Tongue (tissue), 2 donors: ENCODE results near the gene ROBO4. TPM values are rescaled to one million over a fixed set of nuclear protein-coding genes. Genes with fewer than 3 reads are reported as not detected.
A peak's percentile ranks its signal among the peaks of the same experiment; 100 is the strongest.

Experiments
- DNase-seq: peaks from one replicate; pipeline ENCODE4 v3.0.0-alpha.2; 2015
- total RNA-seq: library from RNA; depleted of rRNA; stranded (reverse); fragments of >200 nt; gene quantifications from one replicate; pipeline ENCODE4 v1.2.3, GENCODE V29; 2014

Gene ROBO4
- total RNA-seq, 1 donor from 2014 or later: 23.3 TPM

GRCh38 chr11:124840666-124841065 lies 57.0 kb downstream of the ROBO4 start:
- no peak for DNase-seq

GRCh38 chr11:124839972-124840621 lies 57.6 kb downstream of the ROBO4 start:
- DNase-seq: no peak

- DNase-seq: peak; percentile 48
Measured at GRCh38 chr11:124839128-124839971, 58.3 kb downstream of the ROBO4 start.

GRCh38 chr11:124838805-124839127 lies 58.9 kb downstream of the ROBO4 start:
- no peak for DNase-seq

GRCh38 chr11:124837491-124837856 lies 60.2 kb downstream of the ROBO4 start:
- peak; percentile 75 for DNase-seq

- no peak for DNase-seq
Measured at GRCh38 chr11:124835918-124836317, 61.7 kb downstream of the ROBO4 start.

GRCh38 chr11:124834526-124835180 lies 63.0 kb downstream of the ROBO4 start:
- no peak for DNase-seq

Other genes with a start within 250 kb of the ROBO4 start
- 7.2 TPM for gene SIAE, start 224.1 kb downstream of the ROBO4 start, total RNA-seq
- gene SPA17, start 224.0 kb downstream of the ROBO4 start, total RNA-seq: 4.5 TPM
- 2.9 TPM for gene NRGN, start 157.9 kb downstream of the ROBO4 start, total RNA-seq
- not detected for gene VSIG2, start 145.6 kb downstream of the ROBO4 start, total RNA-seq
- gene ESAM, start 135.6 kb downstream of the ROBO4 start, total RNA-seq: 24.0 TPM
- 21.7 TPM for gene MSANTD2, start 97.5 kb downstream of the ROBO4 start, total RNA-seq
- gene ROBO3, start 32.4 kb downstream of the ROBO4 start, total RNA-seq: 10.8 TPM
- not detected for gene HEPN1, start 21.4 kb upstream of the ROBO4 start, total RNA-seq
- gene HEPACAM, start 38.2 kb upstream of the ROBO4 start, total RNA-seq: 0.21 TPM
- 7.4 TPM for gene CCDC15, start 56.3 kb upstream of the ROBO4 start, total RNA-seq
- 3.9 TPM for gene SLC37A2, start 165.4 kb upstream of the ROBO4 start, total RNA-seq
- 26.6 TPM for gene TMEM218, start 213.8 kb upstream of the ROBO4 start, total RNA-seq